Inflammatory macrophage (primary cell): ENCODE data around the gene PIP4P1.

Experiments
- DNase-seq, 2 donors: peaks; one replicate each; pipeline ENCODE4 v3.0.0-alpha.2; 2020 to 2022

Gene PIP4P1

GRCh38 chr14:20435582-20436362 is 25.5 kb downstream of the PIP4P1 start, which contains the start of gene KLHL33:
Gene KLHL33, minus strand, starts transcription at chr14:20436166. Its CDS starts 355 bp downstream, at chr14:20435811.
- no peak for DNase-seq

- DNase-seq = no peak
These were observed 26.3 kb downstream of the PIP4P1 start for GRCh38 chr14:20434701-20435581.

- DNase-seq = no peak
These were observed 31.2 kb downstream of the PIP4P1 start for GRCh38 chr14:20429801-20430669.

- DNase-seq = no peak
These were observed 32.4 kb downstream of the PIP4P1 start for GRCh38 chr14:20428802-20429201.

GRCh38 chr14:20428010-20428365 is 33.2 kb downstream of the PIP4P1 start:
- no peak for DNase-seq

GRCh38 chr14:20427231-20428009 is 33.8 kb downstream of the PIP4P1 start:
- DNase-seq = peak; percentile 81 to 85

- no peak for DNase-seq
These were observed 36.4 kb downstream of the PIP4P1 start for GRCh38 chr14:20424851-20425250.

- no peak for DNase-seq
These were observed 38.3 kb downstream of the PIP4P1 start for GRCh38 chr14:20422886-20423285.

- DNase-seq = no peak
These were observed 40.0 kb downstream of the PIP4P1 start for GRCh38 chr14:20421267-20421666.

GRCh38 chr14:20419419-20419818 is 41.8 kb downstream of the PIP4P1 start:
- peak; percentile 23 to 26 for DNase-seq

- no peak for DNase-seq
These were observed 42.7 kb downstream of the PIP4P1 start for GRCh38 chr14:20418501-20418909.

GRCh38 chr14:20417250-20418186 is 43.7 kb downstream of the PIP4P1 start:
- no peak for DNase-seq

GRCh38 chr14:20416223-20416622 is 45.0 kb downstream of the PIP4P1 start:
- DNase-seq = no peak

GRCh38 chr14:20415782-20416206 is 45.4 kb downstream of the PIP4P1 start:
- DNase-seq = peak; percentile 62 to 85

GRCh38 chr14:20413744-20414082 is 47.5 kb downstream of the PIP4P1 start:
- peak; percentile 58 to 70 for DNase-seq

- DNase-seq = peak; percentile 81 to 89
These were observed 48.1 kb downstream of the PIP4P1 start, which contains the start of gene TEP1 for GRCh38 chr14:20412876-20413743. Gene TEP1, minus strand, starts transcription at chr14:20413501. Its CDS starts 5,062 bp downstream, at chr14:20408439.

- peak in 1 of 2 donors; percentile 36 for DNase-seq
These were observed 48.8 kb downstream of the PIP4P1 start for GRCh38 chr14:20412411-20412810.

GRCh38 chr14:20409226-20409625 is 52.0 kb downstream of the PIP4P1 start:
- DNase-seq = no peak
